Smooth muscle cell of the brain vasculature (primary cell): ENCODE measurements around the gene METTL14.

Source experiments
- DNase-seq: peaks from one replicate; pipeline ENCODE4 v3.0.0-alpha.2; 2012; ENCODE audit warnings: low read depth, low spot score

METTL14 gene

DNA sequence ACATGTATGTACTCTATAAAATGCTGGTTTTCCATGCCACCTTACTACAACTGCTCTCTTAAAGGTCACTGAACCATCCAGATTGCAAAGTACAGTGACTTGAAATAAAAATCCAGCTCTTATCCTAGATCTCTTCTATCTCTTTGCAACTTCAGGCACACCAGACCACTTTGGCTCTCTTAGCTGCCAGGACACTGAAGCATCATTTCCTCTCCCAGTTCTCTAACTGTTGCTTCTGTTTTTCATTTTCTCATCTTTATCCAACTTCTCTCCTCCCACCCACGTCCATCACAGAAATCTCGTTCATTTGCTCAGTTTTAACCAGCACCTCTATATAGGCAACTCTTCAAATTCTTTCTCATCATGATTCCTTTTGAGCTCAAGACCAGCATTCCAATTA lies 74.3 kb downstream of the METTL14 start:
- DNase-seq: no peak

DNA sequence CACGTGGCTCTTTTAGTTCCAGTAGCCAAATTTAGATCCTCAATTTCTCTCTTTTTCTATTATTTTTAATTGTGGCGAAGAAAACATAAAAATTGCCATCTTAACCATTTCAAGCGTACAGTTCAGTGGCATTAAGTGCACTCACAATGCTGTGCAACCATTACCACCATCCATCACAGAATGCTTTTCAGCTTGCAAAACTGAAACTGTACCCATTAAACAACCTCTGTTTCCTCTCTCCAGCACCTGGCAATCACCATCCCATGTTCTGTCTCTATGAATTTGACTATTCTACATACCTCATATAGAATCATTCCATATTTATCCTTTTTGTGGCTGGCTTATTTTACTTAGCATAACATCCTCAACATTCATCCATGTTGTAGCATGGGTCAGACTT lies 74.9 kb downstream of the METTL14 start:
- DNase-seq: no peak

DNA sequence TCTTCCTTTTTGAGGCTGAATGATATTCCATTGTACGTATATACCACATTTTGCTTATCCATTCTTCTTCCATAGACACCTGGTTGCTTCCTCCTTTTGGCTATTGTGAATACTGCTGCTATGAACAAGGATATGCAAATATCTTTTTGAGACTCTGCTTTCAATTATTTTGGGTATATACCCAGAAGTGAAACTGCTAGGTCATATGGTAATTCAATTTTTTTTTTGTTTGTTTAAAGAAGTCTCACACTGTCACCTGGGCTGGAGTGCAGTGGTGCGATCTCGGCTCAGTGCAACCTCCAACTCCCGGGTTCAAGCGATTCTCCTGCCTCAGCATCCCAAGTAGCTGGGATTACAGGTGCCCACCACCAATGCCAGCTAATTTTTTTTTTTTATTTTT lies 75.3 kb downstream of the METTL14 start:
- DNase-seq: no peak

DNA sequence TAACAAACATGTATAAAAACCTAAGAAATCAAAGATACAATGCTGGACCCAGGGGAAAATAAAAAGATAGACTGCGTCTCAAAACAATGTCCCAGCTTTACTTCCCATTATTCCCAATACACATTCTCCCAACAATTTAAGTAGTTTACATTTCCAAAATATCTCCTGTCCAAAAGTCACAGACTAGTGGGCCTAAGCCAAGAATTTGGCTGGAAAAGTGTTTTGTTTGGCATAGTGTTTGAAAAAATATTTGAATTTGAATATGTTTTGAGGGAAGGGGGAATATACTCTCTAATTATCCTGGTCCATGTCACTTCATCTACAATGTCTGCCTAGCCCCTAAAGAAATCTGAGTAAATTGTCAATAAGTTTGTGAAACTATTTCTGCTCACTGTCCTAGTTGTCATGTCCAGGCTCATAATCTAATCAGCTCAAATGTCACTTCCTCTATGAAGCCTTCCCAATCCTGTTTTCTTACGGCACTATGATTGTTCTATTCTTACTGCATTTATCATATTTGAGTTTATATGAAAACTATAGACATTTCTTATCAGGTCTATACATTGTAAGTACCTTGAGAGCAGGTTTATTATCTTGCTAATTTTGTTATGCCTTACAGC lies 76.3 kb downstream of the METTL14 start:
- no peak for DNase-seq

DNA sequence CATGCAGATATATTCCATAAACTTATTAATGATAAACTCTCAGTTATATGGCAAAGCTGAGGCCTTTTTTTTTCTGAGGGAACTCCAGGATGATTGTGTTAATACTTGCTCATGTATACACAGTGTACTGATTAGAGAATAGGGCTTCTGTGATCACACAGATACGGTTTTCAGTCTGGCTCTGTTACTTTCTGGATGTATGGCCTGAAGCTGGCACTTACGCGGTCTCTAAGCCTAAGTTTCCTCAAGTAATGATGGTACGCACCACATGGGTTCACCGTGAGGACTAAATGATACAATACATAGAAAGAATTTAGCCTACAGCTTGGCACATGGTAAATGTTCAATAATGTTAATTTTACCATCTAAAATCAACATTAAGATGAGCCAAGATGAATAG lies 77.0 kb downstream of the METTL14 start:
- DNase-seq: no peak

DNA sequence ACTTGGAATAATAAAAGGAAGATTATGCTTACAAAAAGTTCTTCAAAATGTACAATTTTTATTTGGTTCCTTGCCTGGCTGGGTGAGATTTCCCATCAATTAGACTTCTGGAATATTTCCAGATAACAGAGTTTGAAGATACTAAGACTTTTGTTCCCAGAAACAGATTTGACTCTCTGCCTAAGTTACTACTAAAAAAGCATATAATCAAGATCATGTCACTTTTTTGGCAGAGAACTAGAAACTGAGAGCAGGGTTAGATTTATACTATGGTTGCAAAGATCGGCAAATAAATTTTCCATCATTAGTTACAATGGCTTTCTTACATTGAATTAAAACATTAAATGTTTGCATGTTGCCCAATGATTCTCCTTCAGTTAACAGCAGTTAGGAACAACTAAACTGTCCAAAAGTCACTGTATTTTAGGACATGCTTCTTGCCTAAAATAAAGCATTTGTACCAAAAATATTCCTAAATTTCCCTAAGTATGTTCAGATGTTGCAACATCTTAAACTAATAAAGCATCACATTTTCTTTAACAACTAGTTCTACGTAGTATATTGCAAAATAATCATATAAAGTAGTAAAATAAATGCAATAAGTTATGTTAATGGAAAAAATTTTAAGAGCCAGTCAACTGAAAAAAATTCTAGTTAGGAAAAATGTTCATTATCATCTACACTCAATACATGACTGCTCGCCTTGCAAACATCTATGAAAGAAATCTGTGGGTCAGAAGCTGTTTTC lies 77.7 kb downstream of the METTL14 start:
- DNase-seq: no peak
